ENCODE measurements around the gene RBMS1.

The RBMS1 gene

DNA sequence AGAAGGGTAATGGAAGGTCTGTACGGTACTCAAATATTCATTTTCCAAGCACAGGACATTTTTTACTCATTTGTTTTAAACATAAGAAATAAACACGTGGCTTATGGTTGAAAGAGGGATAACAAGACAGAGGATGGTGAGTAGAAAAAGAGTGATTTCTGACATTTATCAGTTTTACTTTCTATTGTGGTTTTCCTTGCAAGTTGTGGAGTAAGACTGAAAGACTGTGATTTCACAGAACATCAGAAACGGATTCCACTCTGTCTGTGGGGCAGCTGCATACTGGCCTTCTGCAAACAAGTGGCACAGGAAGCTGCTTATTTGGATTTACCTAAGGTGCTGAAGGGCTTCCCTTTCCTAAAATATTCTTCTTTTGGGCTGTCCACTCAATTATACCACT lies 171.3 kb downstream of the RBMS1 start:
- peaks cover 11% of the 10 kb centered on the region for H4K20me1 ChIP-seq (ENCODE audit: insufficient read depth, low read length, poor library complexity, severe bottlenecking)
- no peaks in the 10 kb centered on the region for H3K9me2 ChIP-seq (replicated peaks; ENCODE audit: low read depth, low read length)
- H3K9me3 ChIP-seq (ENCODE audit: insufficient read depth, low read depth, low read length), result no peaks in the 10 kb centered on the region
- no peak overlapping the region for H3K9ac ChIP-seq (ENCODE audit: low read depth, low read length, poor library complexity, severe bottlenecking)
- H3K4me1 ChIP-seq (ENCODE audit: insufficient read depth, low read length, poor library complexity, severe bottlenecking), result peaks cover 3% of the 10 kb centered on the region
- no peaks in the 10 kb centered on the region for H3F3A ChIP-seq (ENCODE audit: low read depth)
- H3K36me3 ChIP-seq (ENCODE audit: insufficient read depth, low read length), result peaks cover 6% of the 10 kb centered on the region; the same call in 1 of the 2 replicates
- TF ChIP-seq, protein P1, sequence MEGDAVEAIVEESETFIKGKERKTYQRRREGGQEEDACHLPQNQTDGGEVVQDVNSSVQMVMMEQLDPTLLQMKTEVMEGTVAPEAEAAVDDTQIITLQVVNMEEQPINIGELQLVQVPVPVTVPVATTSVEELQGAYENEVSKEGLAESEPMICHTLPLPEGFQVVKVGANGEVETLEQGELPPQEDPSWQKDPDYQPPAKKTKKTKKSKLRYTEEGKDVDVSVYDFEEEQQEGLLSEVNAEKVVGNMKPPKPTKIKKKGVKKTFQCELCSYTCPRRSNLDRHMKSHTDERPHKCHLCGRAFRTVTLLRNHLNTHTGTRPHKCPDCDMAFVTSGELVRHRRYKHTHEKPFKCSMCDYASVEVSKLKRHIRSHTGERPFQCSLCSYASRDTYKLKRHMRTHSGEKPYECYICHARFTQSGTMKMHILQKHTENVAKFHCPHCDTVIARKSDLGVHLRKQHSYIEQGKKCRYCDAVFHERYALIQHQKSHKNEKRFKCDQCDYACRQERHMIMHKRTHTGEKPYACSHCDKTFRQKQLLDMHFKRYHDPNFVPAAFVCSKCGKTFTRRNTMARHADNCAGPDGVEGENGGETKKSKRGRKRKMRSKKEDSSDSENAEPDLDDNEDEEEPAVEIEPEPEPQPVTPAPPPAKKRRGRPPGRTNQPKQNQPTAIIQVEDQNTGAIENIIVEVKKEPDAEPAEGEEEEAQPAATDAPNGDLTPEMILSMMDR (conservative IDR thresholded peaks at IDR 0.05; ENCODE audit: low read length), result no peak
- TF ChIP-seq EZH2phosphoT487 (IDR thresholded peaks at IDR 0.05; ENCODE audit: borderline replicate concordance), result no peak
- H2AFZ ChIP-seq (ENCODE audit: low read length), result no peak overlapping the region
- H3K27me3 ChIP-seq (ENCODE audit: insufficient read depth, low read length, poor library complexity, severe bottlenecking), result no peaks in the 10 kb centered on the region
- no peak overlapping the region for H3K4me2 ChIP-seq (ENCODE audit: low read depth, low read length, poor library complexity, severe bottlenecking)
- H3K4me3 ChIP-seq (ENCODE audit: low read length, poor library complexity, severe bottlenecking), result no peak overlapping the region
- peaks cover 83% of the 10 kb centered on the region for H3K79me2 ChIP-seq (ENCODE audit: insufficient read depth, low read length)

- H3F3A ChIP-seq (ENCODE audit: low read depth), result no peaks in the 10 kb centered on the region
- no peak for TF ChIP-seq EZH2phosphoT487 (IDR thresholded peaks at IDR 0.05; ENCODE audit: borderline replicate concordance)
Measured at GRCh38 chr2:160321006-160321405, 172.6 kb downstream of the RBMS1 start.

GRCh38 chr2:160319700-160320099 lies 173.9 kb downstream of the RBMS1 start:
- Histone ChIP-seq H3F3A (ENCODE audit: low read depth) (no peaks in the 10 kb centered on the region), H3K9me3 (ENCODE audit: insufficient read depth, low read depth, low read length) (no peaks in the 10 kb centered on the region), H3K4me3 (ENCODE audit: low read length, poor library complexity, severe bottlenecking) (no peak overlapping the region), H3K79me2 (ENCODE audit: insufficient read depth, low read length) (peaks cover 60% of the 10 kb centered on the region), H3K9ac (ENCODE audit: low read depth, low read length, poor library complexity, severe bottlenecking) (no peak overlapping the region), H3K27me3 (ENCODE audit: insufficient read depth, low read length, poor library complexity, severe bottlenecking) (no peaks in the 10 kb centered on the region), H2AFZ (ENCODE audit: low read length) (no peak overlapping the region), H3K4me1 (ENCODE audit: insufficient read depth, low read length, poor library complexity, severe bottlenecking) (no peaks in the 10 kb centered on the region), H4K20me1 (ENCODE audit: insufficient read depth, low read length, poor library complexity, severe bottlenecking) (peaks cover 11% of the 10 kb centered on the region), H3K36me3 (ENCODE audit: insufficient read depth, low read length) (peaks cover 26% of the 10 kb centered on the region), H3K9me2 (replicated peaks; ENCODE audit: low read depth, low read length) (no peaks in the 10 kb centered on the region), H3K4me2 (ENCODE audit: low read depth, low read length, poor library complexity, severe bottlenecking) (no peak overlapping the region)
- TF ChIP-seq EZH2phosphoT487 (IDR thresholded peaks at IDR 0.05; ENCODE audit: borderline replicate concordance), result no peak
- TF ChIP-seq, protein P1 (conservative IDR thresholded peaks at IDR 0.05; ENCODE audit: low read length), result no peak

More at GRCh38 chr2:160321006-160321405, 172.6 kb downstream of the RBMS1 start:
- Histone ChIP-seq H3K36me3 (ENCODE audit: insufficient read depth, low read length) (peaks cover 16% of the 10 kb centered on the region), H2AFZ (ENCODE audit: low read length) (no peak overlapping the region), H3K79me2 (ENCODE audit: insufficient read depth, low read length) (peaks cover 71% of the 10 kb centered on the region), H3K4me3 (ENCODE audit: low read length, poor library complexity, severe bottlenecking) (no peak overlapping the region), H3K4me1 (ENCODE audit: insufficient read depth, low read length, poor library complexity, severe bottlenecking) (peaks cover 3% of the 10 kb centered on the region), H3K9me2 (replicated peaks; ENCODE audit: low read depth, low read length) (no peaks in the 10 kb centered on the region), H3K9me3 (ENCODE audit: insufficient read depth, low read depth, low read length) (no peaks in the 10 kb centered on the region), H3K4me2 (ENCODE audit: low read depth, low read length, poor library complexity, severe bottlenecking) (no peak overlapping the region), H3K27me3 (ENCODE audit: insufficient read depth, low read length, poor library complexity, severe bottlenecking) (no peaks in the 10 kb centered on the region), H4K20me1 (ENCODE audit: insufficient read depth, low read length, poor library complexity, severe bottlenecking) (peaks cover 11% of the 10 kb centered on the region), H3K9ac (ENCODE audit: low read depth, low read length, poor library complexity, severe bottlenecking) (no peak overlapping the region)

- Histone ChIP-seq H3K36me3 (ENCODE audit: insufficient read depth, low read length) (peaks cover 32% of the 10 kb centered on the region), H2AFZ (ENCODE audit: low read length) (no peak overlapping the region), H3F3A (ENCODE audit: low read depth) (no peaks in the 10 kb centered on the region), H3K9me2 (replicated peaks; ENCODE audit: low read depth, low read length) (no peaks in the 10 kb centered on the region), H3K27me3 (ENCODE audit: insufficient read depth, low read length, poor library complexity, severe bottlenecking) (no peaks in the 10 kb centered on the region), H3K9me3 (ENCODE audit: insufficient read depth, low read depth, low read length) (no peaks in the 10 kb centered on the region), H3K4me2 (ENCODE audit: low read depth, low read length, poor library complexity, severe bottlenecking) (no peak overlapping the region), H3K4me3 (ENCODE audit: low read length, poor library complexity, severe bottlenecking) (no peak overlapping the region), H3K9ac (ENCODE audit: low read depth, low read length, poor library complexity, severe bottlenecking) (no peak overlapping the region), H3K4me1 (ENCODE audit: insufficient read depth, low read length, poor library complexity, severe bottlenecking) (no peaks in the 10 kb centered on the region), H4K20me1 (ENCODE audit: insufficient read depth, low read length, poor library complexity, severe bottlenecking) (peaks cover 6% of the 10 kb centered on the region), H3K79me2 (ENCODE audit: insufficient read depth, low read length) (peaks cover 48% of the 10 kb centered on the region)
- TF ChIP-seq, protein P1 (conservative IDR thresholded peaks at IDR 0.05; ENCODE audit: low read length), result no peak
- no peak for TF ChIP-seq EZH2phosphoT487 (IDR thresholded peaks at IDR 0.05; ENCODE audit: borderline replicate concordance)
Measured at GRCh38 chr2:160318218-160318617, 175.4 kb downstream of the RBMS1 start.
